Uterus (tissue), 4 donors: ENCODE measurements around the gene COQ8B. TPM values are rescaled to one million over a fixed set of nuclear protein-coding genes. Genes with fewer than 3 reads are reported as not detected.
A peak's percentile ranks its signal among the peaks of the same experiment; 100 is the strongest.

ENCODE experiments used
- DNase-seq, 2 donors: peaks; one replicate each; pipeline ENCODE4 v3.0.0-alpha.2; 2019 to 2020
- H3K27ac ChIP-seq, 2 donors: fragments of 200-600 bp; sonication (generic); 1 replicate in 1 of 2; 2 replicates in 1 of 2; pipeline ENCODE4 v1.5.1; 2016 to 2018
- H3K27me3 ChIP-seq, 2 donors: fragments of 200-600 bp; sonication (generic); one replicate each; pipeline ENCODE4 v1.5.1; 2018 to 2019; ENCODE audit warnings: control low read depth in 1 of 2
- H3K36me3 ChIP-seq, 2 donors: fragments of 200-600 bp; sonication (generic); one replicate each; pipeline ENCODE4 v1.5.1; 2019; ENCODE audit warnings: control low read depth in 1 of 2
- H3K4me1 ChIP-seq, 2 donors: fragments of 200-600 bp; sonication (generic); one replicate each; pipeline ENCODE4 v1.5.1; 2018 to 2019; ENCODE audit warnings: control low read depth in 1 of 2
- H3K4me3 ChIP-seq, 2 donors: fragments of 200-600 bp; sonication (generic); 1 replicate in 1 of 2; 2 replicates in 1 of 2; pipeline ENCODE4 v1.5.1; 2018 to 2019; ENCODE audit warnings: mild to moderate bottlenecking in 1 of 2
- H3K9me3 ChIP-seq, 2 donors: fragments of 200-600 bp; sonication (generic); one replicate each; pipeline ENCODE4 v1.5.1; 2019; ENCODE audit warnings: control low read depth in 1 of 2
- POLR2A ChIP-seq, 2 donors: fragments of 450-650 bp; IDR thresholded peaks; one replicate each; pipeline ENCODE4 v1.6.1; 2016; ENCODE audit warnings: antibody characterized with exemption in 2 of 2, mild to moderate bottlenecking in 1 of 2, moderate library complexity in 1 of 2
- intact Hi-C: fragments of 100-400 bp; cut with DNase I; formaldehyde crosslinking; loops from one replicate; pipeline ENCODE4 v1.15.1; 2023; ENCODE audit warnings: low total_unique reads
- total RNA-seq, 4 donors: library from RNA; depleted of rRNA in 3 of 4; stranded (reverse); fragments of >200 nt in 3 of 4; gene quantifications; one replicate each; pipeline versions ENCODE4 v1.1.0 to v1.2.4, GENCODE V29; 2014 to 2023
- TF ChIP-seq, protein P1 (sequence below), 4 experiments: fragments of 200-600 bp in 2 of 4; fragments of 450-650 bp in 2 of 4; sonication (generic) in 2 of 4; IDR thresholded peaks; one replicate each; pipeline ENCODE4 v1.5.1; 2016 to 2019; ENCODE audit warnings: antibody characterized with exemption in 4 of 4, mild to moderate bottlenecking in 2 of 4, moderate library complexity in 1 of 4
- donor health status: DM: yes; HTN: yes; CAD: no.

The COQ8B gene
- total RNA-seq, 4 donors from 2014 or later: 9.7 to 51.8 (median 35.6) TPM

DNA sequence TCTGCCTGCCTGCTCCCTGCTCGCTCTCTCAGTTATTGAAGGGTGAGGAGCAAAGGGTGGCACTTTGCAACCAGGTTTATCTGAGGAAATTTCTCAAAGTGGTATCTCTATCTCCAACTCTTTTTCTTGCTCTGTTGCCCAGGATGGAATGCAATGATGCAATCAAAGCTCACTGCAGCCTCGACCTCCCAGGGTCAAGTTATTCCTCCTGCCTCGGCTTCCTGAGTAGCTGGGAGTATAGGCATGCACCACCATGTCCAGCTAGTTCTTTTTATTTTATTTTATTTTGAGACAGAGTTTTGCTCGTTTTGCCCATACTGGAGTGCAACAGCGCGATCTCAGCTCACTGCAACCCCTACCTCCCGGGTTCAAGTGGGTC, 28.7 kb upstream of the COQ8B start:
- Histone ChIP-seq H3K36me3 (no peaks in the 10 kb centered on the region), H3K4me3 (no peak overlapping the region), H3K27me3 (no peaks in the 10 kb centered on the region), H3K27ac (peak overlapping the region; percentile 30 to 34), H3K9me3 (no peaks in the 10 kb centered on the region), H3K4me1 (no peaks in the 10 kb centered on the region)
- DNase-seq: no peak
- intact Hi-C loops: no loop called here
- TF ChIP-seq POLR2A (IDR thresholded peaks at IDR 0.05): no peak
- TF ChIP-seq, protein P1, sequence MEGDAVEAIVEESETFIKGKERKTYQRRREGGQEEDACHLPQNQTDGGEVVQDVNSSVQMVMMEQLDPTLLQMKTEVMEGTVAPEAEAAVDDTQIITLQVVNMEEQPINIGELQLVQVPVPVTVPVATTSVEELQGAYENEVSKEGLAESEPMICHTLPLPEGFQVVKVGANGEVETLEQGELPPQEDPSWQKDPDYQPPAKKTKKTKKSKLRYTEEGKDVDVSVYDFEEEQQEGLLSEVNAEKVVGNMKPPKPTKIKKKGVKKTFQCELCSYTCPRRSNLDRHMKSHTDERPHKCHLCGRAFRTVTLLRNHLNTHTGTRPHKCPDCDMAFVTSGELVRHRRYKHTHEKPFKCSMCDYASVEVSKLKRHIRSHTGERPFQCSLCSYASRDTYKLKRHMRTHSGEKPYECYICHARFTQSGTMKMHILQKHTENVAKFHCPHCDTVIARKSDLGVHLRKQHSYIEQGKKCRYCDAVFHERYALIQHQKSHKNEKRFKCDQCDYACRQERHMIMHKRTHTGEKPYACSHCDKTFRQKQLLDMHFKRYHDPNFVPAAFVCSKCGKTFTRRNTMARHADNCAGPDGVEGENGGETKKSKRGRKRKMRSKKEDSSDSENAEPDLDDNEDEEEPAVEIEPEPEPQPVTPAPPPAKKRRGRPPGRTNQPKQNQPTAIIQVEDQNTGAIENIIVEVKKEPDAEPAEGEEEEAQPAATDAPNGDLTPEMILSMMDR (IDR thresholded peaks at IDR 0.05): no peak

- no peak for TF ChIP-seq POLR2A (IDR thresholded peaks at IDR 0.05)
- TF ChIP-seq, protein P1 (IDR thresholded peaks at IDR 0.05): no peak
- intact Hi-C loops: no loop called here
- H3K36me3 ChIP-seq: no peaks in the 10 kb centered on the region
Observed at GRCh38 chr19:40744554-40745401, 28.1 kb upstream of the COQ8B start.

DNA sequence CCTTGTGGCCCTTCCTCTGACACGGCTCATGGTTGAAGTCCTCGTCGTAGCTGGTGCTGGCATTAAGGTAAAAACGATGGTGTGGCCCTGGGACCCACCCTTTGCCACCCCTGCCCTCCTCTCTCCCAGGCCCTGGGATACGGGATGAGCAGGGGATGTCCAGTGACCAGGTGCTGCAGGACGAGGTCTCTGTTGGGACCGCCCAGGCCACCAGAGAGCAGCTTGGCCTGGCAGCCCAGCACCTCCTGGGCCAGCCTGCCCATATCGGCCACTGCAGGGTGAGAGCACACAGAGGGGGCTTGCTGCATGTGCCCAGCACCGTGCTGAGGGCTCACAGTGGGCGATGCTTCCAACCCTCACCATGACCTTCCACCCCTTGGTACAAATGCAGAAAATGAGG, 27.2 kb upstream of the COQ8B start:
- H3K4me3 ChIP-seq: no peak overlapping the region
- no peak for DNase-seq
- H3K4me1 ChIP-seq: no peaks in the 10 kb centered on the region
- H3K27me3 ChIP-seq: no peaks in the 10 kb centered on the region
- TF ChIP-seq, protein P1 (IDR thresholded peaks at IDR 0.05): no peak
- TF ChIP-seq POLR2A (IDR thresholded peaks at IDR 0.05): no peak
- H3K27ac ChIP-seq: no peak overlapping the region
- intact Hi-C loops: no loop called here
- H3K9me3 ChIP-seq: no peaks in the 10 kb centered on the region
- no peaks in the 10 kb centered on the region for H3K36me3 ChIP-seq

More at GRCh38 chr19:40744554-40745401, 28.1 kb upstream of the COQ8B start:
- peak overlapping the region; percentile 30 to 34 for H3K27ac ChIP-seq
- no peak for DNase-seq
- no peak overlapping the region for H3K4me3 ChIP-seq
- no peaks in the 10 kb centered on the region for H3K9me3 ChIP-seq
- H3K4me1 ChIP-seq: no peaks in the 10 kb centered on the region
- no peaks in the 10 kb centered on the region for H3K27me3 ChIP-seq

DNA sequence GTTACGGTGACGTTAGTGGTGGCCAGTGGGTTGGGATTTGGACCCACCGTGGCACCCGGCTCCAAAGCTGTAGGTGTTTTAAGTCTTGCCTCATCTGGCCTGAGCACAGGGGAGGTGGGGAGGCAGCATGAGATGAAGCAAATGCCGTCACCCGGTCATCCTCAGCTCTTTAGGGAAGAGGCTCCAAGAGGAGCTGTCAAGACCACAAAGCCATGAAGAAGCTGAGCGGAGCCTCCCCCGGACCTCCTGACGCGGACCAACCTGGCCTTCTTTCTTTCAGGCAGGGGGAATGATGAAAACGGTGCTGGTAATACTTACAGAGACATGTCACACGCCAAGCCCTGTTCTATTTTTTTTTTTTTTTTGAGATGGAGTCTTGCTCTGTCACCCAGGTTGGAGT, 26.2 kb upstream of the COQ8B start:
- DNase-seq: no peak
- no peak overlapping the region for H3K4me3 ChIP-seq
- H3K27me3 ChIP-seq: no peaks in the 10 kb centered on the region
- no peaks in the 10 kb centered on the region for H3K36me3 ChIP-seq
- H3K27ac ChIP-seq: no peak overlapping the region
- TF ChIP-seq, protein P1 (IDR thresholded peaks at IDR 0.05): no peak
- no peak for TF ChIP-seq POLR2A (IDR thresholded peaks at IDR 0.05)
- H3K4me1 ChIP-seq: no peaks in the 10 kb centered on the region
- H3K9me3 ChIP-seq: no peaks in the 10 kb centered on the region
- intact Hi-C loops: no loop called here

GRCh38 chr19:40742477-40742876, 25.8 kb upstream of the COQ8B start:
- no peak overlapping the region for H3K4me3 ChIP-seq
- intact Hi-C loops: no loop called here
- H3K27ac ChIP-seq: no peak overlapping the region
- no peaks in the 10 kb centered on the region for H3K9me3 ChIP-seq
- DNase-seq: no peak
- no peaks in the 10 kb centered on the region for H3K27me3 ChIP-seq
- H3K36me3 ChIP-seq: no peaks in the 10 kb centered on the region
- TF ChIP-seq, protein P1 (IDR thresholded peaks at IDR 0.05): no peak
- no peak for TF ChIP-seq POLR2A (IDR thresholded peaks at IDR 0.05)
- no peaks in the 10 kb centered on the region for H3K4me1 ChIP-seq
